ENCODE data around the gene PRG3.
"Not testable (repeated sequence)": the region's sequence is repeated elsewhere in the genome, so short reads cannot be mapped to it uniquely, and the experiment has no call there.

The PRG3 gene

DNA sequence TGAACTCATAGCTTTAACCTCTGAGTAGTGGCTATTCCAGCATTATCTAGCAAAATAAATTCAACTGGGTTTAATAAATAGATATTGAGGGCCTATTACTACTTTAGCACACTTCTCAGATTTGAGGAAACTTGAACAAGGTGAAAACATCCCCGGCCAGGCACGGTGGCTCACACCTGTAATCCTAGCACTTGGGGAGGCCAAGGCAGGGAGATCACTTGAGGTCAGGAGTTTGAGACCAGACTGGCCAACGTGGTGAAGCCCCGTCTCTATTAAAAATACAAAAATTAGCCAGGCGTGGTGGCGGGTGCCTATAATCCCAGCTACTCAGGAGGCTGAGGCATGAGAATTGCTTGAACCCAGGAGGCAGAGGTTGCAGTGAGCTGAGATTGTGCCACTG, 44.1 kb downstream of the PRG3 start:
- not testable (repeated sequence) for DNase-seq (ENCODE audit: low read depth in 2 of 2)

DNA sequence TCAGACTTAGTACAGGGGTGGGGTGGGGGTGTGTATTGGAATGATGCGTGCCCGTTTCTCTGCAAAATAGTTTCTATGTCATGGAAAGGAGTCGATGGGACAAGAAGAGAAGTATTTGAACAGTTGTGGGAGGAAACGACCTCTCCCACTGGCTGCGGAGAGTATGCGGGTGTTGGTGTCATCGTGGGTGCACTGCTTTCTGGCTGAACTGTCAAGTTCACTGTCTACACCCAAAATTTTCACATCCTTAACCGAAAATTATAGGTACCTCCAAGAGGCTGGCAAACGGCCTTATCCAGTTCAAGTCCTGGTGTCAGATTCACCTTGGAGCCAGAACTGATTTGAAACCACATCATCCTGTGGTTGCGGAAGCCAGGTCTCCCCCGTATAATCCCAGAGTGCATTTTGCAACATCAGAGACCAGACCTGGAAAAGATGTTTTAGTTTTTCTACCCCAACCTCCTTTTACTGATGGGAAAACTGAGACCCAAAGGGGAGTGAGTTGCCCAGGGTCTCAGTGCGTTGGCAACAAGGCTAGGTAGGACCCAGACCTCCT, 44.8 kb downstream of the PRG3 start:
- DNase-seq (ENCODE audit: low read depth in 2 of 2), result no peak

DNA sequence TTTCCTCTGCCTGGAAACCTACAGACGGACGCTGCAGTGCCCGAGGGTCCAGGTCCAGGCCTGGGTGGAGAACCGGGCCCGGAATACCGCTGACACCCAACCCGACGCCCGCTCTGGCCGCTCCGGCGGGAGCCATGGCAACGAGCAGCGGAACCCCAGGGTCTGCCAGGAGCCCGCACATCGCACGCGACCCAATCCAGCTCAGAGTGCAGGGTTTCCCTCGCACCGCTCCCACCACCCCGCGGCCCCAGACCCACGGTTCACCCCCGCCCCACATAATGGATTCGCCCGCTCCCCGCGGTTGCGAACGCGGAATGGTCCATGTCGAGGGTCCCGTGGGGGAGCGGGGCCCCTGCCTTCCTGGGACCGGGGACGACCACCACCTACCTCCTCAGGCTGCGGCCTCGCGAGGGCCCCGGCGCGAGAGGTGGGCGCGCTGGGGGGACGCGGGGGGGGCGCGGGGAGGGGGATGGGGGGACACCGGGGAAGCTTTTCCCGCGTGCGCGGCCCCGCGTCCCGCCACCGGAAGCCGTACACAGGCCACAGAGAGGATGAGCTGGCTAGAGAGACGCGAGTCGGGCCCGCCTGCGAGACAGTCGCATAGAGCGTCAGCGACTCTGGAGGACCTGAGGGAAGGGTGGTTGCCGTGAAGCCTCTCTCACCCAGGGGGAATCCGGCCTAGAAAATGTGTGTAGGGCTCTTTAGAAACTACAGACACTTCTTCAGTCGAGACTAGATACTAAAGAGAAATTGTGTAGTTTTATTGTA, 45.4 kb downstream of the PRG3 start, which contains the start of gene SSRP1:
SSRP1 (minus strand) TSS at position 550 of the 768 bp plus-strand sequence. CDS start 771 bp downstream, outside the sequence.
- peak; percentile 65 to 74 for DNase-seq (ENCODE audit: low read depth in 2 of 2)

DNA sequence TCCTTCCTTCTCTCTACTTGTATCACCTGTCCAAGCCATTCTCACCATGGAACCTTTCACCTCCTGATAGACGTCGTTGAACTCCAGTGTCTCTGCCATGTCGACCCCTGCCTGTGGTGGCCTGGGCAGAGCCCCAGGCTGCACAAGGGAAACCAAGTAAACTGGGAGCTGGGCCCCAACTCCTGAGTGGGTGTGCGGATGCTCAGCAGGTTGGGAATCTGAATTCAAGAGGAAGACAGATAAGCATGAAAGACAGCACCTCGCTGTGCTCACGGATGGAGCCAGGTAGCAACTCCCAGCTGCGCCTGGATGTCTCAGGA, 46.0 kb downstream of the PRG3 start:
- no peak for DNase-seq (ENCODE audit: low read depth in 2 of 2)

DNA sequence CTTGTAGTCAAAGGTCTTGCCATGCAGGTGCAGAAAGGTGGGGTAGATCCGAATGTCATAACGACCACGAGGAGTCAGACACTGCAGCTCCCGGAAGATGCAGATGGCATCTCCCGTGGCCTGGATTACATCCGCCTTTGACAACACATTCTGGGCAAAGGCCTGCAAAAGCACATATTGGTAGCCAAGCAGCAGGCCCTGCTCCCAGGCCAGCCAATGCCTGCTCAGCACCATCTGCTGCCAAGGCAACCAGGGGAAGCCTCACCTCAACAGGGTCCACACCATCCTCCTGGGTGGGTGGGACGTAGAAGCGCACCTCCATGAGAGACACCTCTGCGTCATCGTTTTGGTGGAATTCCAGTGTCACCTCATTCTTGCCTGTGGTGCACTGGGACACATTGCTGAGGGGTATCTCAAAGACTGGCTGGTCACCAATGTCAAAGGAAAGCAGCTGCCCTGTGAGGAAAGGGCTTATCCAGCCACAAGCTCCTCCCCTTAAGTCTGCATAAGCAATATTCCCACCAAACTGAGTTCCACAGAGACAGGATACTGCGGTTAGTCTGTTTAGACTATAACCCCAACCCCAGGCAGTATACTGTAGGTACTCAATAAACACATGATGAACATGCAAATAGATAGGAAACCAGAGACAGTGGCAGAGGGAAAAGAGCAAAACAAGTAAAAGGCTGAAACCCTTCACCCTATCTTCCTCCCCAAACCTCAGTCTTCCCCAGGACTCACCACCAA, 48.1 kb downstream of the PRG3 start:
- DNase-seq (ENCODE audit: low read depth in 2 of 2), result no peak

DNA sequence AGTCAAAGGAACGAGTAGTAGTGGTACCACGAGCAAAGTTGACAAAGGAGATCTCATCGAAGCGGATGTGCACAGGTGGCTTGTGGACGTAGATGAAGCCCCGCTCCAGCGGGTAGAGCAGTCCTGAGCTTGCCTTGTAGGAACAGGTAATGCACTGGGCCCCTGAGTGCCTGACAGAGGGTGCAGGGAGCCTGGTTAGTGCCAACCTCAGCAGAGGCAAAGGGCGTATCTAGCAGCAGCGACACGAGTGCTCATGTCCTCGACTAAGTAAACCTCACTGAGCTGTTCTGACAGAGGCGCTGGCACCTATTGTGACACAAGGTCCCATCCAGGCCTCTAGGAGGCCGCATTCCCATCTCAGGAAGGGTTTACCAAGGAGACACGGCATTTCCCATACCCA, 49.2 kb downstream of the PRG3 start:
- no peak for DNase-seq (ENCODE audit: low read depth in 2 of 2)

DNA sequence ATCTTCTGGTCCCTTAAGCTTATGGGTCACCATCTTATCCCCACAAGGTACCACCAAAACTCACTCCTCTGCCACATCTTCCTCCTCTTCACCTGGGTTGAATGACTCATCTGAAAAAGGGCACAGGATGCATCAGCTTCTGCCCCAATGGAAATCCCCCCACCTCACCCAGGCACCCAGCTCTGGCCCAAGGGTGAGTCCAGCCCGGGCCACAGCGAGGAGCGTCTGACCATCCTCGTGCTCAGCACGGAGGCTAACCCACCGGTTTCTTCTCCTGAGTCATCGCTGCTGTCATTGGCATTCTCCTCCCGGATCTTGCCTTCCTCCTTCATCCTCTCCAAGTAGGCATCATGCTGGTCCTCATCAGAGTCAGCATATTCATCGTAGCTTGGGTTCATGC, 50.9 kb downstream of the PRG3 start:
- DNase-seq (ENCODE audit: low read depth in 2 of 2), result no peak

DNA sequence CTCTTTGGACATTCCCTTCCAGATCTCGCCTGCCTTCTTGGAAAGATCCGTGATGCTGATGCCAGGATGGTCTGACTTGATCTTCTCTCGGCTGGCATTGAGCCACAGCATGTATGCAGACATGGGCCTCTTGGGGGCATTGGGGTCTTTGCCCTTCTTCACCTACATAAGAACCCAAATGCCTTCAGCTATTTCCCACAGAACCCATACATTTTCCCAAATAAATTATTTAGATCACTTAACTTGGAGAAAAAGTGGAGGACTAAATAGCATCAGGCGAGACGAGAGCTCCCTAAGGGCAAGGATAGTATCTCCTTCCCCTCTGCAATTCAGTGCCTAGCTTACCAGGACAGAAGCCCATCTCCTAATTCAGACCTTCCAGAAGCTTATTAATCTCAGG, 53.2 kb downstream of the PRG3 start:
- DNase-seq (ENCODE audit: low read depth in 2 of 2), result no peak
